HEK293 (cell line): ENCODE results near the gene NKD1.

Experiments
- CTCF ChIP-seq: fragments of 450-650 bp; formaldehyde crosslinking; IDR thresholded peaks from 2 replicates; pipeline ENCODE4 v1.5.1; 2016; ENCODE audit warnings: missing biosample characterization, missing genetic modification characterization
- PATZ1 ChIP-seq: fragments of 450-650 bp; formaldehyde crosslinking; IDR thresholded peaks from 2 replicates; pipeline ENCODE4 v1.5.1; 2016; ENCODE audit warnings: missing biosample characterization, missing genetic modification characterization
- REST ChIP-seq: fragments of 450-650 bp; formaldehyde crosslinking; IDR thresholded peaks from 2 replicates; pipeline ENCODE4 v1.5.1; 2016; ENCODE audit warnings: missing biosample characterization, missing genetic modification characterization
- ZNF366 ChIP-seq: fragments of 450-650 bp; formaldehyde crosslinking; conservative IDR thresholded peaks from 2 replicates; pipeline ENCODE4 v1.5.1; 2016; ENCODE audit warnings: missing biosample characterization, missing genetic modification characterization

GRCh38 chr16:50515218-50515617 is 33.0 kb upstream of the NKD1 start:
- no peak for TF ChIP-seq PATZ1
- no peak for TF ChIP-seq CTCF
- TF ChIP-seq ZNF366 = no peak
- TF ChIP-seq REST = no peak
